Endothelial cell of umbilical vein (primary cell): Measurements from ENCODE around the gene MYO1F. TPM values are rescaled to one million over a fixed set of nuclear protein-coding genes. Genes with fewer than 3 reads are reported as not detected.
"Not testable (repeated sequence)": the region's sequence is repeated elsewhere in the genome, so short reads cannot be mapped to it uniquely, and the experiment has no call there.

Experiments
- BruUV-seq: library from RNA; stranded (reverse); fragments of 400-500 nt; replicated peaks from 2 replicates; lab custom pipeline; 2021; lab: Mats Ljungman, UMichigan
- CTCF ChIA-PET: fragments of 300-600, 350-600 bp; sonication (Branson Sonifier 250); formaldehyde crosslinking; loops from one replicate; lab custom pipeline; 2021; ENCODE audit warnings: antibody characterized with exemption, inconsistent platforms; lab: Charles Lee
- POLR2A ChIA-PET: fragments of 300-600, 350-600 bp; sonication (Branson Sonifier 250); formaldehyde crosslinking; loops from one replicate; lab custom pipeline; 2021; ENCODE audit warnings: antibody characterized with exemption, inconsistent platforms; lab: Charles Lee
- DNase-seq: peaks from one replicate; pipeline ENCODE4 v3.0.0-alpha.2; 2011; ENCODE audit warnings: low read depth, low spot score
- FAIRE-seq: peaks from 2 replicates; lab custom pipeline; 2011; peaks lifted over from hg19 to GRCh38; lab: Jason Lieb, UNC
- H2AFZ ChIP-seq: 2 replicates; pipeline ENCODE4 v1.6.0; 2012; ENCODE audit warnings: low read depth, low read length, control low read depth, inconsistent platforms
- H3K27ac ChIP-seq: 2 replicates; pipeline ENCODE4 v1.5.1; 2011; ENCODE audit warnings: low read depth, mild to moderate bottlenecking, control low read depth, low read length, moderate library complexity; ENCODE audit not compliant: insufficient read depth
- H3K27me3 ChIP-seq, 2 experiments: 2 replicates each; pipeline versions ENCODE4 v1.6.0 to v1.6.1; 2011; ENCODE audit warnings: low read length in 2 of 2, mixed read lengths in 1 of 2; ENCODE audit not compliant: control insufficient read depth in 2 of 2, insufficient read depth in 2 of 2
- H3K36me3 ChIP-seq, 2 experiments: 2 replicates in 1 of 2; 3 replicates in 1 of 2; pipeline ENCODE4 v1.5.1; 2011; ENCODE audit warnings: low read length in 2 of 2, mild to moderate bottlenecking in 1 of 2, moderate library complexity in 1 of 2; ENCODE audit not compliant: control insufficient read depth in 2 of 2, insufficient read depth in 2 of 2; ENCODE audit errors: extremely low read depth in 1 of 2
- H3K4me1 ChIP-seq: 3 replicates; pipeline ENCODE4 v1.5.1; 2011; ENCODE audit warnings: mild to moderate bottlenecking, low read length; ENCODE audit not compliant: control insufficient read depth, insufficient read depth; ENCODE audit errors: extremely low read depth
- H3K4me2 ChIP-seq: 2 replicates; pipeline ENCODE4 v1.6.1; 2011; ENCODE audit warnings: low read length, control low read depth, mixed read lengths; ENCODE audit not compliant: insufficient read depth
- H3K4me3 ChIP-seq, 3 experiments: fragments of 200-600 bp in 1 of 3; sonication (generic), shearing (Covaris generic) in 1 of 3; replicated peaks in 1 of 3; 2 replicates each; pipeline ENCODE4 v1.5.1; 2011 to 2016; ENCODE audit warnings: control low read depth in 3 of 3, low read length in 3 of 3, mild to moderate bottlenecking in 2 of 3, inconsistent platforms in 1 of 3, low read depth in 1 of 3, moderate library complexity in 1 of 3; ENCODE audit not compliant: insufficient read depth in 1 of 3
- H3K79me2 ChIP-seq: 2 replicates; pipeline ENCODE4 v1.6.0; 2012; ENCODE audit warnings: low read length, inconsistent platforms; ENCODE audit not compliant: control insufficient read depth, insufficient read depth
- H3K9ac ChIP-seq: replicated peaks from 2 replicates; pipeline ENCODE3; 2011; ENCODE audit warnings: low read length, control low read depth; ENCODE audit not compliant: insufficient read depth; ENCODE audit errors: extremely low read depth
- H3K9me1 ChIP-seq: replicated peaks from 3 replicates; pipeline ENCODE4 v1.6.0; 2011; ENCODE audit warnings: mild to moderate bottlenecking, low read length; ENCODE audit not compliant: control insufficient read depth, insufficient read depth; ENCODE audit errors: extremely low read depth
- H3K9me3 ChIP-seq: replicated peaks from 2 replicates; pipeline ENCODE4 v1.5.1; 2012; ENCODE audit warnings: low read length, inconsistent platforms; ENCODE audit not compliant: control insufficient read depth, insufficient read depth
- H4K20me1 ChIP-seq: replicated peaks from 2 replicates; pipeline ENCODE3; 2011; ENCODE audit warnings: mild to moderate bottlenecking, low read length; ENCODE audit not compliant: control insufficient read depth, insufficient read depth; ENCODE audit errors: extremely low read depth
- JUN ChIP-seq: IDR thresholded peaks from 2 replicates; pipeline ENCODE4 v1.6.1; 2011; ENCODE audit warnings: borderline replicate concordance, low read depth; ENCODE audit not compliant: insufficient read length, insufficient read depth
- dilution Hi-C: fragments of 300-500 bp; cut with MboI; formaldehyde crosslinking; loops from one replicate; pipeline ENCODE4 v1.15.0; 2019; ENCODE audit warnings: low sequenced_read_pairs; ENCODE audit not compliant: extremely low pct_ligation_motif_present
- intact Hi-C: fragments of 100-400 bp; cut with micrococcal nuclease; formaldehyde crosslinking; loops from one replicate; pipeline ENCODE4 v1.10.0; 2022
- polyA plus RNA-seq, 4 experiments: library from polyadenylated mRNA; depleted of rRNA in 3 of 4; stranded (reverse) in 3 of 4; unstranded in 1 of 4; fragments of >200 nt; gene quantifications; 2 replicates each; pipeline versions ENCODE4 v1.2.1 to v1.2.3, GENCODE V29; 2011 to 2012; ENCODE audit warnings: missing spikeins in 1 of 4
- total RNA-seq: library from RNA; stranded (reverse); gene quantifications from 2 replicates; pipeline ENCODE4 v1.2.3, GENCODE V29; 2021

Gene MYO1F
- total and polyA plus RNA-seq, 2 donors (not counting 3 experiments of a cell fraction or from before 2014, with no cell fraction given): 0.22 to 0.39 TPM

DNA sequence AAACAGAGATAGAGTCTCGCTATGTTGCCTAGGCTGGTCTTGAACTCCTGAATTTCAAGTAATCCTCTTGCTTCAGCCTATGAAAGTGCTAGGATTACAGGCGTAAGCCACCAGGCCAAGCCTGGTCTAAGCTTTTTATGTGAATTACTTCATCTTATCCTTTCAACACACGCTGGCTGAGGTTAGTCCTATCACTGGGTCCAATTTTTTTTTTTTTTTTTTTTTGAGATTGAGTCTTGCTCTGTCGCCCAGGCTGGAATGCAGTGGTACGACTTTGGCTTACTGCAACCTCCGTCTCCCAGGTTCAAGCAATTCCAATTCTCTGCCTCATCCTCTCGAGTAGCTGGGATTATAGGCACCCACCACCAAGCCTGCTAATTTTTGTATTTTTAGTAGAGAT is 10.4 kb downstream of the MYO1F start:
- no peak overlapping the region for H3K9ac ChIP-seq
- no peaks in the 10 kb centered on the region for H3K27me3 ChIP-seq
- H3K9me3 ChIP-seq: no peaks in the 10 kb centered on the region
- no peak overlapping the region for H2AFZ ChIP-seq
- ChIA-PET CTCF (interaction anchor here (7.7 kb wide), 1 partner anchor 13 kb away, joined by 73 read pairs; the partner anchor contains the start of gene MYO1F), POLR2A (no interaction called here)
- dilution Hi-C loops (no loop called here), intact Hi-C loops (no loop called here)
- DNase-seq (no peak), FAIRE-seq (no peak)
- TF ChIP-seq JUN: no peak
- H3K27ac ChIP-seq: no peak overlapping the region
- no peak overlapping the region for H3K4me3 ChIP-seq
- H3K79me2 ChIP-seq: no peaks in the 10 kb centered on the region
- no peaks in the 10 kb centered on the region for H4K20me1 ChIP-seq
- no peaks in the 10 kb centered on the region for H3K36me3 ChIP-seq
- H3K4me1 ChIP-seq: no peaks in the 10 kb centered on the region
- no peaks in the 10 kb centered on the region for H3K9me1 ChIP-seq
- BruUV-seq: no TSS peak
- H3K4me2 ChIP-seq: no peak overlapping the region

DNA sequence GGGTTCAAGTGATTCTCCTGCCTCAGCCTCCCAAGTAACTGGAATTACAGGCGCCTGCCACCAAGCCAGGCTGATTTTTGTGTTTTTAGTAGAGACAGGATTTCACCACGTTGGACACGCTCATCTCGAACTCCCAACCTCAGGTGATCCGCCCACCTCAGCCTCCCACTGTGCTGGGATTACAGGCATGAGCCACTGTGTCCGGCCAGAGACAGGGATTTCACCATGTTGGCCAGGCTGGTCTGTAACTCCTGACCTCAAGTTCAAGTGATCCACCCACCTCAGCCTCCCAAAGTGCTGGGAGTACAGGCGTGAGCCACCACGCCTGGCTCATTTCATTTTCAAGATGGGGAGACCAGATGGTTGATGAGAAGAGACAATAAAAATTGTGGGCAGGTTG is 12.4 kb downstream of the MYO1F start:
- H3K9me1 ChIP-seq, H3K4me3 ChIP-seq, intact Hi-C loops, H3K4me2 ChIP-seq, DNase-seq, H3K4me1 ChIP-seq, H2AFZ ChIP-seq, BruUV-seq, H3K27ac ChIP-seq, H3K36me3 ChIP-seq, H3K27me3 ChIP-seq, H3K79me2 ChIP-seq, POLR2A ChIA-PET, dilution Hi-C loops, H3K9me3 ChIP-seq, FAIRE-seq, H4K20me1 ChIP-seq, H3K9ac ChIP-seq: not testable (repeated sequence)
- CTCF ChIA-PET: interaction anchor here (1.4 to 7.7 kb wide), 2 partner anchors 8 to 15 kb away, joined by 3 to 73 read pairs; partner anchors contain the start of gene MYO1F
